Panc1 (cell line): ENCODE data around the gene AMPH. TPM values are rescaled to one million over a fixed set of nuclear protein-coding genes. Genes with fewer than 3 reads are reported as not detected.
"Not testable (repeated sequence)": the region's sequence is repeated elsewhere in the genome, so short reads cannot be mapped to it uniquely, and the experiment has no call there.

Experiments
- ATAC-seq: fragments of 200-7000 bp; cut with Tn5 transposase; 2 replicates; pipeline ENCODE4 v1.9.1; 2020; ENCODE audit warnings: mild to moderate bottlenecking, moderate library complexity
- BruUV-seq: library from RNA; stranded (reverse); fragments of 400-500 nt; replicated peaks from 2 replicates; lab custom pipeline; 2021; lab: Mats Ljungman, UMichigan
- CTCF ChIA-PET: fragments of 300-600 bp; sonication (Branson Sonifier 250); formaldehyde crosslinking; loops from one replicate; lab custom pipeline; 2022; ENCODE audit warnings: antibody characterized with exemption; lab: Charles Lee
- POLR2A ChIA-PET: fragments of 300-600 bp; sonication (Branson Sonifier 250); formaldehyde crosslinking; loops from one replicate; lab custom pipeline; 2022; ENCODE audit warnings: antibody characterized with exemption; lab: Charles Lee
- DNase-seq: peaks from one replicate; pipeline ENCODE4 v3.0.0-alpha.2; 2010; ENCODE audit warnings: low read depth, low spot score
- H3K27ac ChIP-seq: 2 replicates; pipeline ENCODE4 v1.5.1; 2011; ENCODE audit warnings: mild to moderate bottlenecking, low read length, inconsistent platforms
- H3K27me3 ChIP-seq: fragments of 200-500 bp; sonication (Bioruptor generic); 2 replicates; pipeline ENCODE4 v1.6.0; 2014; ENCODE audit warnings: low read length, inconsistent platforms; ENCODE audit not compliant: control insufficient read depth, insufficient read depth
- H3K36me3 ChIP-seq: fragments of 200-500 bp; sonication (Bioruptor generic); 2 replicates; pipeline ENCODE4 v1.5.1; 2014; ENCODE audit warnings: inconsistent platforms, mild to moderate bottlenecking, low read length, moderate library complexity; ENCODE audit not compliant: control insufficient read depth, insufficient read depth
- H3K4me1 ChIP-seq: 2 replicates; pipeline ENCODE4 v1.5.1; 2011; ENCODE audit warnings: inconsistent platforms, mild to moderate bottlenecking, low read length, moderate library complexity; ENCODE audit not compliant: control insufficient read depth, insufficient read depth
- H3K4me3 ChIP-seq, 2 experiments: 2 replicates each; pipeline ENCODE4 v1.5.1; 2011 to 2012; ENCODE audit warnings: low read depth in 2 of 2, low read length in 2 of 2, mild to moderate bottlenecking in 2 of 2, inconsistent platforms in 1 of 2, moderate library complexity in 1 of 2
- H3K9me3 ChIP-seq: fragments of 200-500 bp; sonication (Bioruptor generic); 2 replicates; pipeline ENCODE4 v1.5.1; 2014; ENCODE audit warnings: low read depth, mild to moderate bottlenecking, inconsistent platforms, low read length, moderate library complexity; ENCODE audit not compliant: control insufficient read depth, insufficient read depth
- POLR2AphosphoS5 ChIP-seq: IDR thresholded peaks from 2 replicates; pipeline ENCODE4 v1.6.1; 2012; ENCODE audit warnings: mild to moderate bottlenecking, low read depth, low read length, moderate library complexity
- SIN3A ChIP-seq: IDR thresholded peaks from 2 replicates; pipeline ENCODE4 v1.6.1; 2012; ENCODE audit warnings: low read depth, mild to moderate bottlenecking, low read length, moderate library complexity, borderline replicate concordance; ENCODE audit not compliant: insufficient read depth
- TCF7L2 ChIP-seq: IDR thresholded peaks from 2 replicates; pipeline ENCODE4 v1.6.1; 2011; ENCODE audit warnings: mild to moderate bottlenecking, low read depth, low read length, inconsistent platforms
- in situ Hi-C: cut with HindIII; loops from 2 replicates; pipeline ENCODE4 v1.10.0; 2016; ENCODE audit warnings: low sequenced_read_pairs, low pct_unique_long_range_greater_than_20kb
- intact Hi-C: fragments of 100-400 bp; cut with micrococcal nuclease; formaldehyde crosslinking; loops from one replicate; pipeline ENCODE4 v1.10.0; 2022; ENCODE audit not compliant: unreplicated experiment
- total RNA-seq: library from RNA; stranded (reverse); gene quantifications from one replicate; pipeline ENCODE4 v1.2.1, GENCODE V29; 2021; ENCODE audit not compliant: unreplicated experiment
- TF ChIP-seq, protein P1 (sequence below): fragments of 450-650 bp; IDR thresholded peaks from 2 replicates; pipeline ENCODE4 v1.5.1; 2017; ENCODE audit warnings: mild to moderate bottlenecking
- TF ChIP-seq, protein P2 (sequence below), 2 experiments: IDR thresholded peaks; 2 replicates each; pipeline ENCODE4 v1.6.1; 2011 to 2012; ENCODE audit warnings: low read depth in 2 of 2, control low read depth in 1 of 2, low read length in 1 of 2, mild to moderate bottlenecking in 1 of 2, moderate library complexity in 1 of 2; ENCODE audit not compliant: insufficient read depth in 1 of 2

AMPH gene
- total RNA-seq, 1 experiment from 2014 or later: not detected

DNA sequence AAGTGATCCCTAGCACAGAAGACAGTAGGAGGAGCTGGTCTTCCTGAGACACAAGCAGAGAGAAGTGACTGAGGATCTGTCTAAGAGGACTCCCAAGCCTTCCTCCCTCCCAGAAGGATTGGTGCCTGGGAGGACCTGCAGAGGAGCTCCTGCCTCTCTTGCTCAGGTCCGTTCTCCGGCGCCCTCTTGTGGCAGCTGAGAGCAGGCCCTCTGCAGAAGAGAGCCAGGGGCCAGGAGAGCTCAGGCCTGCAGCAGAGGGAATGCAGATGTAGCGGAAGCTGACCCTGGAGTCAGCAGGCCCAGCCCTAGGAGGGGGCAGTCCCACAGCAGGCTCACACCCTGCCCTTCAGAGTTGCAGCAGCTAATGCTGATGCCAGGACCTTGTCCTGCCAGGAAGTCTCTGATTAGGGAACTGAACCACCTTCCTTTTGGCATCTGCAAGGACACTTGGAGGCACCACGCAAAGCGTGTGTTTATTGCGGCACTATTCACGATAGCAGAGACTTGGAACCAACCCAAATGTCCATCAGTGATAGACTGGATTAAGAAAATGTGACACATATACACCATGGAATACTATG lies 276.8 kb downstream of the AMPH start:
- H3K27me3 ChIP-seq, DNase-seq, H3K36me3 ChIP-seq, BruUV-seq, H3K27ac ChIP-seq, intact Hi-C loops, H3K4me1 ChIP-seq, H3K9me3 ChIP-seq, in situ Hi-C loops, H3K4me3 ChIP-seq: not testable (repeated sequence)
- CTCF ChIA-PET: interaction anchor here (0.6 to 2.6 kb wide), 5 partner anchors 12 to 136 kb away, joined by 3 to 14 read pairs (median 3); no protein-coding TSS in a partner anchor
- peak; percentile 90 for ATAC-seq
- TF ChIP-seq, protein P1, sequence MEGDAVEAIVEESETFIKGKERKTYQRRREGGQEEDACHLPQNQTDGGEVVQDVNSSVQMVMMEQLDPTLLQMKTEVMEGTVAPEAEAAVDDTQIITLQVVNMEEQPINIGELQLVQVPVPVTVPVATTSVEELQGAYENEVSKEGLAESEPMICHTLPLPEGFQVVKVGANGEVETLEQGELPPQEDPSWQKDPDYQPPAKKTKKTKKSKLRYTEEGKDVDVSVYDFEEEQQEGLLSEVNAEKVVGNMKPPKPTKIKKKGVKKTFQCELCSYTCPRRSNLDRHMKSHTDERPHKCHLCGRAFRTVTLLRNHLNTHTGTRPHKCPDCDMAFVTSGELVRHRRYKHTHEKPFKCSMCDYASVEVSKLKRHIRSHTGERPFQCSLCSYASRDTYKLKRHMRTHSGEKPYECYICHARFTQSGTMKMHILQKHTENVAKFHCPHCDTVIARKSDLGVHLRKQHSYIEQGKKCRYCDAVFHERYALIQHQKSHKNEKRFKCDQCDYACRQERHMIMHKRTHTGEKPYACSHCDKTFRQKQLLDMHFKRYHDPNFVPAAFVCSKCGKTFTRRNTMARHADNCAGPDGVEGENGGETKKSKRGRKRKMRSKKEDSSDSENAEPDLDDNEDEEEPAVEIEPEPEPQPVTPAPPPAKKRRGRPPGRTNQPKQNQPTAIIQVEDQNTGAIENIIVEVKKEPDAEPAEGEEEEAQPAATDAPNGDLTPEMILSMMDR: peak; percentile 87
- POLR2A ChIA-PET: interaction anchor here (0.6 kb wide), 1 partner anchor 14 kb away, joined by 6 read pairs; no protein-coding TSS in a partner anchor

GRCh38 chr7:38353431-38353881 lies 277.7 kb downstream of the AMPH start:
- BruUV-seq, ATAC-seq, H3K36me3 ChIP-seq, H3K4me1 ChIP-seq, in situ Hi-C loops, POLR2A ChIA-PET, intact Hi-C loops, H3K27ac ChIP-seq, H3K9me3 ChIP-seq, H3K4me3 ChIP-seq, DNase-seq, H3K27me3 ChIP-seq: not testable (repeated sequence)
- CTCF ChIA-PET: interaction anchor here (0.6 to 2.6 kb wide), 3 partner anchors 15 to 425 kb away, joined by 3 to 14 read pairs (median 3); no protein-coding TSS in a partner anchor

GRCh38 chr7:38351601-38352000 lies 279.6 kb downstream of the AMPH start:
- intact Hi-C loops: no loop called here

GRCh38 chr7:38350777-38351176 lies 280.4 kb downstream of the AMPH start:
- in situ Hi-C loops, POLR2A ChIA-PET, BruUV-seq, intact Hi-C loops, H3K27me3 ChIP-seq, H3K27ac ChIP-seq, H3K4me1 ChIP-seq, CTCF ChIA-PET, H3K9me3 ChIP-seq, DNase-seq, H3K36me3 ChIP-seq, ATAC-seq, H3K4me3 ChIP-seq: not testable (repeated sequence)

More at GRCh38 chr7:38351601-38352000, 279.6 kb downstream of the AMPH start:
- H3K4me3 ChIP-seq: no peak overlapping the region
- no peaks in the 10 kb centered on the region for H3K27me3 ChIP-seq
- no TSS peak for BruUV-seq
- TF ChIP-seq, protein P2, sequence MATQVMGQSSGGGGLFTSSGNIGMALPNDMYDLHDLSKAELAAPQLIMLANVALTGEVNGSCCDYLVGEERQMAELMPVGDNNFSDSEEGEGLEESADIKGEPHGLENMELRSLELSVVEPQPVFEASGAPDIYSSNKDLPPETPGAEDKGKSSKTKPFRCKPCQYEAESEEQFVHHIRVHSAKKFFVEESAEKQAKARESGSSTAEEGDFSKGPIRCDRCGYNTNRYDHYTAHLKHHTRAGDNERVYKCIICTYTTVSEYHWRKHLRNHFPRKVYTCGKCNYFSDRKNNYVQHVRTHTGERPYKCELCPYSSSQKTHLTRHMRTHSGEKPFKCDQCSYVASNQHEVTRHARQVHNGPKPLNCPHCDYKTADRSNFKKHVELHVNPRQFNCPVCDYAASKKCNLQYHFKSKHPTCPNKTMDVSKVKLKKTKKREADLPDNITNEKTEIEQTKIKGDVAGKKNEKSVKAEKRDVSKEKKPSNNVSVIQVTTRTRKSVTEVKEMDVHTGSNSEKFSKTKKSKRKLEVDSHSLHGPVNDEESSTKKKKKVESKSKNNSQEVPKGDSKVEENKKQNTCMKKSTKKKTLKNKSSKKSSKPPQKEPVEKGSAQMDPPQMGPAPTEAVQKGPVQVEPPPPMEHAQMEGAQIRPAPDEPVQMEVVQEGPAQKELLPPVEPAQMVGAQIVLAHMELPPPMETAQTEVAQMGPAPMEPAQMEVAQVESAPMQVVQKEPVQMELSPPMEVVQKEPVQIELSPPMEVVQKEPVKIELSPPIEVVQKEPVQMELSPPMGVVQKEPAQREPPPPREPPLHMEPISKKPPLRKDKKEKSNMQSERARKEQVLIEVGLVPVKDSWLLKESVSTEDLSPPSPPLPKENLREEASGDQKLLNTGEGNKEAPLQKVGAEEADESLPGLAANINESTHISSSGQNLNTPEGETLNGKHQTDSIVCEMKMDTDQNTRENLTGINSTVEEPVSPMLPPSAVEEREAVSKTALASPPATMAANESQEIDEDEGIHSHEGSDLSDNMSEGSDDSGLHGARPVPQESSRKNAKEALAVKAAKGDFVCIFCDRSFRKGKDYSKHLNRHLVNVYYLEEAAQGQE (IDR thresholded peaks at IDR 0.05; ENCODE audit: insufficient read depth in 1 of 2, low read depth in 2 of 2, low read length in 1 of 2): no peak
- TF ChIP-seq, protein P1: no peak
- TF ChIP-seq SIN3A (no peak), POLR2AphosphoS5 (no peak), TCF7L2 (no peak)
- CTCF ChIA-PET: no interaction called here
- H3K27ac ChIP-seq: no peak overlapping the region
- H3K4me1 ChIP-seq: no peaks in the 10 kb centered on the region
- DNase-seq: no peak
- POLR2A ChIA-PET: no interaction called here
- in situ Hi-C loops: no loop called here
- ATAC-seq: no peak
- H3K9me3 ChIP-seq: no peaks in the 10 kb centered on the region
- H3K36me3 ChIP-seq: no peaks in the 10 kb centered on the region
